IPS-18a (cell line): Measurements from ENCODE around the gene CTIF.

Source experiments
- H3K27ac ChIP-seq: one replicate; pipeline ENCODE4 v1.5.1; 2013; ENCODE audit warnings: low read length
- H3K27me3 ChIP-seq: one replicate; pipeline ENCODE4 v1.6.1; 2013; ENCODE audit warnings: mild to moderate bottlenecking, low read length; ENCODE audit not compliant: control insufficient read depth, insufficient read depth
- H3K36me3 ChIP-seq: one replicate; pipeline ENCODE4 v1.6.1; 2013; ENCODE audit warnings: low read depth, low read length; ENCODE audit not compliant: control insufficient read depth
- H3K4me1 ChIP-seq: one replicate; pipeline ENCODE4 v1.6.1; 2013; ENCODE audit warnings: low read depth, low read length; ENCODE audit not compliant: control insufficient read depth
- H3K4me3 ChIP-seq: one replicate; pipeline ENCODE4 v1.5.1; 2013; ENCODE audit warnings: low read length
- H3K9ac ChIP-seq: one replicate; pipeline ENCODE4 v1.6.1; 2013; ENCODE audit warnings: mild to moderate bottlenecking, low read length, moderate library complexity
- H3K9me3 ChIP-seq: one replicate; pipeline ENCODE4 v1.6.1; 2013; ENCODE audit warnings: low read depth, low read length; ENCODE audit not compliant: control insufficient read depth

The CTIF gene

DNA sequence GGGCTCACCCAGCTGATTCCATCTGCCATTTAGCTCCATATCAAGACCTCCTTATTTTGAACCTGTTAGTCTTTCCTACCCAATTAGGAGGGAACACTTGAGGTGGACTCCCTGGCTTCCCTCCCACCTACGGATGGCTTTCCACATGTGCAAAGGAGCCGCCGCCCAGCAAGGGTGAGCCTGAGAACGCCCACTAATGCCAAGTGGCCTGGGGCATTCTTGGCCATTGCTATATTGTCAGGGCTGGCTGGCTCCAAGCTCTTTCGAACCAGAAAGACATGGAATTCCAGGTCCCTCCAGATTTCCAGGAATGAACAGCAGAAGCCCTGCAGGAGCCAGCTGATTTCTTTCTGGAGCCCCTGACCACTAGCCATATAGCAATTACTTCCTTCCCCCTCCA is 215.7 kb downstream of the CTIF start:
- H3K36me3 ChIP-seq: no peaks in the 10 kb centered on the region
- no peak overlapping the region for H3K4me3 ChIP-seq
- no peaks in the 10 kb centered on the region for H3K9me3 ChIP-seq
- no peaks in the 10 kb centered on the region for H3K4me1 ChIP-seq
- H3K9ac ChIP-seq: no peak overlapping the region
- H3K27me3 ChIP-seq: no peaks in the 10 kb centered on the region
- no peak overlapping the region for H3K27ac ChIP-seq

- Histone ChIP-seq H3K9me3 (no peaks in the 10 kb centered on the region), H3K36me3 (no peaks in the 10 kb centered on the region), H3K27me3 (no peaks in the 10 kb centered on the region), H3K4me1 (no peaks in the 10 kb centered on the region), H3K9ac (no peak overlapping the region), H3K4me3 (no peak overlapping the region), H3K27ac (no peak overlapping the region)
These were observed 216.2 kb downstream of the CTIF start for GRCh38 chr18:48754993-48755473.

- H3K4me1 ChIP-seq: no peaks in the 10 kb centered on the region
- no peaks in the 10 kb centered on the region for H3K9me3 ChIP-seq
- H3K27me3 ChIP-seq: no peaks in the 10 kb centered on the region
- H3K27ac ChIP-seq: no peak overlapping the region
- H3K9ac ChIP-seq: no peak overlapping the region
- no peak overlapping the region for H3K4me3 ChIP-seq
- no peaks in the 10 kb centered on the region for H3K36me3 ChIP-seq
These were observed 217.8 kb downstream of the CTIF start for GRCh38 chr18:48756511-48757226.

DNA sequence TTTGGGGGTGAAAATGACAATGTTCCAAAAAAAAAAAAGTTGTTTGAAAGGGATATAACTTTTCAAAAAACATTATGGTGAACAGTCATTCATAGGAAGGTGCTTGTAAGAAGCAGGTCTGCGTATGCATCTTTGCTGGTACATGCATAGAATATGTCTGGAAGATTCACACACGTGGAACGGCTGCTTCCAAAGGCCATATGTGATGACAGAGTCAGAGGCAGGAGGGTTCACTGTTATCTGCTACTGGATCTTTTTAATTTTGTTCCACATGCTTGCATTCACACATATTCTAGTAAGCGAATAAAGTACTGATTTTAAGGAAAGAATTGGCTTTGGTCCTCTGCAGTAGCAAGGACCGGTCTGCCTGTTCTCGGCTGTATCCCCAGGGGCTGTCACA is 218.5 kb downstream of the CTIF start:
- H3K9ac ChIP-seq: no peak overlapping the region
- no peaks in the 10 kb centered on the region for H3K36me3 ChIP-seq
- no peaks in the 10 kb centered on the region for H3K4me1 ChIP-seq
- H3K9me3 ChIP-seq: no peaks in the 10 kb centered on the region
- no peak overlapping the region for H3K4me3 ChIP-seq
- H3K27me3 ChIP-seq: no peaks in the 10 kb centered on the region
- H3K27ac ChIP-seq: no peak overlapping the region

DNA sequence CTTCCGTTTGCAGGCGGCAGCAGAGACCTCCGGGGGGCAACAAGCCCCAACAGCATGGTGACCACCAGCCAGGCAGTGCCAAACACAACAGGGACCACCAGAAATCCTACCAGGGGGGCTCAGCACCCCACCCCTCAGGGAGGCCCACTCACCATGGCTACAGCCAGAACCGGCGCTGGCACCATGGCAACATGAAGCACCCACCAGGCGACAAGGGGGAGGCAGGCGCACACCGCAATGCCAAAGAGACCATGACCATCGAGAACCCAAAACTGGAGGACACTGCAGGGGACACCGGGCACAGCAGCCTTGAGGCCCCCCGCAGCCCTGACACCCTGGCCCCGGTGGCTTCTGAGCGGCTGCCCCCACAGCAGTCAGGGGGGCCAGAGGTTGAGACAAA is 219.1 kb downstream of the CTIF start:
- Histone ChIP-seq H3K9me3 (no peaks in the 10 kb centered on the region), H3K36me3 (no peaks in the 10 kb centered on the region), H3K4me1 (no peaks in the 10 kb centered on the region), H3K27ac (no peak overlapping the region), H3K27me3 (no peaks in the 10 kb centered on the region), H3K9ac (no peak overlapping the region), H3K4me3 (no peak overlapping the region)

DNA sequence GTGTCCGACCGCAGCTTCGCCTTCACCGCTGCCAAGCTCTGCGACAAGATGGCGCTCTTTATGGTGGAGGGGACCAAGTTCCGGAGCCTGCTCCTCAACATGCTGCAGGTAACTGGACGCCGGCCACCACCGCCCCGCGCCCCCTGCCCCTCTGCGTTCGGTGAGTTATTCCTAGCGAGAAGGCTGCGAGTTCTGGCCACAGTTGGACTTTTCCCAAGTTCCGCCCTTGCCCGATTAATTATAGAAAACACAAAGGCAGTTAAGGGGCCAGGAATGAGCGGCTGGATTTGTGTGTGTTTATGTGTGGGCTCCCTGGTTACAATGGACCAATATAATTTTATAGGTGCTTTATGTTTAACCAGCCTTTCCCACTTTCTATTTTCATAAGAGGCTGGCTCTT is 222.8 kb downstream of the CTIF start:
- H3K9ac ChIP-seq: no peak overlapping the region
- no peaks in the 10 kb centered on the region for H3K36me3 ChIP-seq
- H3K4me3 ChIP-seq: no peak overlapping the region
- no peaks in the 10 kb centered on the region for H3K27me3 ChIP-seq
- H3K4me1 ChIP-seq: no peaks in the 10 kb centered on the region
- no peak overlapping the region for H3K27ac ChIP-seq
- H3K9me3 ChIP-seq: no peaks in the 10 kb centered on the region

- H3K9ac ChIP-seq: no peak overlapping the region
- H3K9me3 ChIP-seq: no peaks in the 10 kb centered on the region
- H3K27ac ChIP-seq: no peak overlapping the region
- no peaks in the 10 kb centered on the region for H3K36me3 ChIP-seq
- H3K27me3 ChIP-seq: no peaks in the 10 kb centered on the region
- H3K4me3 ChIP-seq: no peak overlapping the region
- no peaks in the 10 kb centered on the region for H3K4me1 ChIP-seq
These were observed 223.2 kb downstream of the CTIF start for GRCh38 chr18:48762022-48762421.

DNA sequence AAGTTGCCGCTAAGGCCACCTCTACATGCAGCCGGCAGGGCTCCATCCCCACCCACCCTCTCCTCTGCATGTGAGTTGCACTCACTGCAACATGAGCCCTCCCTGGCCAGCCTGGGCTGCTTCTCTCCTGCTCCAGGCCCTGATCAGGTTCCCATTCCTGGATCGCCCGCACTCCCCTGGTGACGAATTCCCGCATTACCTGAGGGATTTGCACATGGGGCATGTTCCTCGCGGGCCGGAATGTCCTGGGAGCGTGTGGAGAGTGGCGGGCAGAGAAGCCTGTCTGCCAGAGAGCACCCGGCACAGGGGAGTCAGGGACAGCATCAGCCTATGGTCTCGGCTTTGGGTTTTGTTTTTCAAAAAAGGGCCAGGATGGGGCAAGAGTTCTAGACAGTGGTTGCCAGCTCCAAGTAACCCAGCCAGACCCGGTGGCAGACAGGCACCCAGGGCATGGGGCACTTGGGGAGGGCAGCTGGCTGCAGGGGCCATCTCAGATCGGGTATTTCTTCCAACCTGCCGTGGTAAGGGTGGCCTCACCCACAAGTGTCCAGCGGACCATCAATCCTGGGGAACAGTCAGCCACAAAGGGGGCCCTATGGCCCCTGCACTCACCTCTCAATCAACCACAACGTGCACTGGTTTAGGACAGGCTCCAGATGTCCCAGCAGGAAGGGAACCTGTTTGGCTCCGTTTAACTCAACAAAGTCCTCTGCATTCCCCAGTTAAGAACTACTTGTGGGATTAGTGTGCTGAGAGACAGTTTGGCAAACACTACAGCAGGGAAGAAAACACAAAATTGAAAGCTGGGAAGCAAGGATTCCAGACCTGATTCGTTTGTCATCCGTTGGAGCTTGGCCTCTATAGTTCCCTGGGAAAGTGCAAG is 224.2 kb downstream of the CTIF start:
- Histone ChIP-seq H3K4me3 (no peak overlapping the region), H3K36me3 (no peaks in the 10 kb centered on the region), H3K4me1 (no peaks in the 10 kb centered on the region), H3K27me3 (no peaks in the 10 kb centered on the region), H3K9me3 (no peaks in the 10 kb centered on the region), H3K27ac (no peak overlapping the region), H3K9ac (no peak overlapping the region)

DNA sequence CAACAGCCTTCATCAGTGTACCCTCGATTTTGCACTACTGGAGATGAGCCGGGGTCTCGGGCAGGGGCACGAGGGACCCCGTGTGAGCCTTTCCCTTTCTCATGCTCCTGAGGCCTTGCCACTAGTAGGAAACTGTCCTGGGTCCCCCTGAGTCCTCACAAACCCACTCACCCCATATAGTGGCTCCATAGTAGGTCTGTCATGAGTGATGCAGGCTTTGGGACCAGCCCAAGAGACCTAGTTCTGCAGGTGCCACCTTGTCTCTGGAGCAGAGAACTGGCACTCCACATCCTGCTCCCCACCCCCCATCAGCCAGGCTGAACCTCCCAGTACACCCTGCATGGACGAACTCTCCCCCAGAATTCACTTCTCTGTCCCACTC is 224.9 kb downstream of the CTIF start:
- H3K36me3 ChIP-seq: no peaks in the 10 kb centered on the region
- H3K4me1 ChIP-seq: no peaks in the 10 kb centered on the region
- no peaks in the 10 kb centered on the region for H3K27me3 ChIP-seq
- no peaks in the 10 kb centered on the region for H3K9me3 ChIP-seq
- no peak overlapping the region for H3K4me3 ChIP-seq
- H3K27ac ChIP-seq: no peak overlapping the region
- no peak overlapping the region for H3K9ac ChIP-seq

- Histone ChIP-seq H3K27ac (no peak overlapping the region), H3K27me3 (no peaks in the 10 kb centered on the region), H3K36me3 (no peaks in the 10 kb centered on the region), H3K9me3 (no peaks in the 10 kb centered on the region), H3K4me3 (no peak overlapping the region), H3K9ac (no peak overlapping the region), H3K4me1 (no peaks in the 10 kb centered on the region)
These were observed 226.2 kb downstream of the CTIF start for GRCh38 chr18:48765053-48765452.

DNA sequence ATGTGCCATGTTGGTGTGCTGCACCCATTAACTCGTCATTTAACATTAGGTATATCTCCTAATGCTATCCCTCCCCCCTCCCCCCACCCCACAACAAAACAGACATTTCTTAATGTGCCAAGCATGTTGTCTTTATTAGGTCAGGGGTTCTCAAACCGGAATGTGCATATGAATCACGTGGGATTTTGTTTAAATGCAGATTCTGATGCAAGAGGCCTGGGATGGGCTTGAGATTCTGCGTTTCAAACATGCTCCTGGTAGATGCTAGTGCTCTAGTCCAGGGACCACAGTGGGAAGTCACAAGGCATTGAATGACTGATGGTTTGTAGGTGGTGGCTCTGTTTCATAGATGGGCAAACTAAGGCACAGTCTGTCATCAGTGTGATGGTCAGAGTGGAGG is 227.2 kb downstream of the CTIF start:
- H3K9me3 ChIP-seq: no peaks in the 10 kb centered on the region
- no peak overlapping the region for H3K4me3 ChIP-seq
- no peaks in the 10 kb centered on the region for H3K4me1 ChIP-seq
- H3K27ac ChIP-seq: no peak overlapping the region
- H3K36me3 ChIP-seq: no peaks in the 10 kb centered on the region
- H3K9ac ChIP-seq: no peak overlapping the region
- H3K27me3 ChIP-seq: no peaks in the 10 kb centered on the region

DNA sequence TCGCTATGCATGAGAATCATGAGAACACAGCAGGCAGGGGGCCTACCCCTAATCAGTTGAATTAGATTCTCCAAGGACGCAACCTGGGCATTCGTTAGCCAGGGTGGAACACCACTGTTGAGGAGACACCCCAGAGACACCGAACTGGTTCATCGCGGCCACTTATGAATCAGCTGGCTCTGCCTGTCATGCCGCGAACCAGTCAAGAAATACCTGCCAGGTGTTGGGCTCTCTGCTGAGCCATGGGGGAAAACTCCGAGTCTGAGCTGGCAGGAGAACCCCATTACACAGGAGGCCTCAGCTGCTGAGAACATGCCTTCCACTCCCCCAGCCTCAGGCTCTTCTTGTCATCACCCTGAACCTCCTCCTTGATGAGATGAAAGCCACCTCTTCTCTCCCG is 227.7 kb downstream of the CTIF start:
- Histone ChIP-seq H3K9me3 (no peaks in the 10 kb centered on the region), H3K4me3 (no peak overlapping the region), H3K4me1 (no peaks in the 10 kb centered on the region), H3K9ac (no peak overlapping the region), H3K27me3 (no peaks in the 10 kb centered on the region), H3K36me3 (no peaks in the 10 kb centered on the region), H3K27ac (no peak overlapping the region)
